Middle frontal gyrus (tissue), 1 donor: ENCODE measurements around the gene CBFB.

ENCODE experiments used
- DNase-seq: peaks from one replicate; pipeline ENCODE4 v3.0.0-alpha.2; 2015; ENCODE audit warnings: low spot score; ENCODE audit errors: extremely low spot score

Gene CBFB

DNA sequence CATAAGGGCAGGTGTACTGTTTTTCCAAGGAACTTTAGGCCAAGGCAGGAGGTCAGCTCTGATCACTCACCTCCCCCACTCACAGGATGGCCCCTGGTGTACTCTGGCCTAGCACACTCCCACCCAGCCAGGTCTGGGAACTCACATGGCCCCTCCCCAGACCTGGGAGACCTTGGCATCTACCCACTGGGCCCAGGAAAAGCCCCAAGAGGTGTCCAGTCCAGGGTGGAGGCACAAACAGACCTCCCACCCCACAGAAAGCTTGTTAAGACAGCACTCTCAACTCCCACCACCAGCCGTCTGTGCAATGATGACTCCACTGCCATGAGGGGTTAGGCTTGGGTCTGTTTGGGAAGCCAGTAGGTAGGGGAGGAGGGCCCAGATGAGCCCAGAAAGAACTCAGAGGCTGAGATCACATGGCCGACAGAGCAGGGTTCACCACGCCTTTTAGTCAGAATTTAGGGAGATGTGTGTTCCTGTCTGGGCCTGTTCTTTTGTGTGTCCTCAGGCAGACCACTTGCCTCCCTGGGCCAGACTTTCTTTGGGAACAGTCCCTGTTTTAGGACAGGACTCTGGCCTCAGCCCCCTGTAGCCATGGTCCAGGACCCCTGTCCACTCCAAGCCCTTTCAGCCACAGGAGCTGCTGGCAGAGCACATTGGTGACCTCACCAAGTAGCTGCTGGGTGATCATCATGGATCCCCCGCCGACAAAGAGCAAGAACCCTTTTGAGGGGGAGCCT is 12.1 kb upstream of the CBFB start:
- no peak for DNase-seq

DNA sequence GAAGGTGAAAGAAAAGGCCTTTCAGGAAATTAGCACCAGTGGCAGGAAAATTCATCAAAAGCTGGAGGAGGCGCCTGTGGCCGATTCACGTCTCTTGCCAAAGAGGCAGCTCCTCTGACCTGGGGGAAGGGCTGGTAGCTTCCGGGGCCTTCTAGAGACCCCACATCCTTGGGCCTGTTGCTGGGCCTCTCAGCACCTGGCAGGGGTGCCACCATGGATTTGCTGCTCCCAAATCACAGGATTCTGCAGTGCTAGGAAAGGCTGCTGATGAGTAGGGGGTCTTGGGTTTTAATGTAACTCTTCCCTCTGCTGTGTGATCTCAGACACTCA is 11.6 kb upstream of the CBFB start:
- DNase-seq, result no peak

DNA sequence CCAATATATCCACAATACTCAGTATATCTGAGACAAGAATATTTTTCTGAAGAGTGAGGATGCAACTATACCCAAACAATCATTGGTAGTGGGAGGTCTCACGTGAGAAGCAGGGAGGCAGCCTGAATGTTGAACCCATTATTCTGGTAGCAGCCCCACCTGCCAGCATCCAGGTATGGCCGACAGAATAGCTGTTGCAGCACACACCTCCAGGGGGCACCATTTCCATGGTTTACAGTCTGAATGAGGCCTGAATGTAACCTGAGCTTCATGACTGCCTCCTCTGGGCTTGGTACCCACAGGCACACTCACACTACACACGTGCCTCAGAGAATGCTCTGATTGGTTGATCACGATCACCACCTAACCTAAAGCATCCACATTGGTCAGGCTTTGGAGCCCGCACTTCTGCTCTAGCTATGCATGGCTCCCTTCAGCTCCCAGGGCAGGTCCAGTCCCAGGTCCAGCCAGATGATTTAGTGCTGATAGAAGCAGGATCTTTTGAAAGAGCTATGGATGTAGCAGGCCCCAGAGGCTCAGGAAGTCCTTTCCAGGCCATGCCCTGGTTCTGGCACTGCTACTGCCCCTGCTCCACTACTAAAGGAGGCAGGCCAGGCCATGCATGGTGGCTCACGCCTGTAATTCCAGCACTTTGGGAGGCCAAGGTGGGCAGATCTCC is 11.0 kb upstream of the CBFB start:
- no peak for DNase-seq

DNA sequence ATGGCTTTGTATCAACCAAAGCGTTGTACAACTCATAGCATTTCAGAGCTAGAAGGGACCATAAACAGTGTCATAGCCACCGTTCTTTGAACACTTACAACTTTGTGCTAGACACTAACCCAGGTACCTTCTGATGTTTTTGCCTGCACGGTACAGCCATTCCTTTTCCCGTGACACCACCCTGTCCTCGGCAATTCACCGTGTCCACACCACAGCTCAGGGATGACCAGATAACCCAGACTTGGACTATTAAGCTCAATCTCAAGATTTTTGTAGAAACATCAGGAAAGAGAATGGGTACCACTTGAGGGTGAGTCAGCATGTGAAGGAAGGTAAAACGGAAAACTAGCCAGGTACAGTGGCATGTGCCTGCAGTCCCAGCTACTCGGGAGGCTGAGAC is 9.8 kb upstream of the CBFB start:
- no peak for DNase-seq

DNA sequence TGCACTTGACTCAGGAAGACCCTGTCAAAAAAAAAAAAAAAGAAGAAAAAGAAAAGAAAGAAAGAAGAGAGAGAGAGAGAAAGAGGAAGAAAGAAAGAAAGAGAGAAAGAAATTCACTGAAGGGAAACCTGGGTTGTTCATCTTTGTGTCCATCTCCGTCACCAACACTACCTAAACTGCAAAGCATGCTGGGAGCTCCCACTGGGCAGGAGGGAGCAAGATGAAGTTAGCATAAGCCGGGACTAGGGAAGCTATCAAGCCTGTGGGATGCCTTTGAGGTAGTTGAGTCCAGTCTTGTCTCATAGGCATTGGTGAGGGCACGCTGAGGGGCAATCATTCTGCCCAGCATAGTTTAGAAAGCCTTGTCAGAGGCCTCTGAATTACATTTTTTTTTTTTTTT is 7.6 kb upstream of the CBFB start:
- no peak for DNase-seq

DNA sequence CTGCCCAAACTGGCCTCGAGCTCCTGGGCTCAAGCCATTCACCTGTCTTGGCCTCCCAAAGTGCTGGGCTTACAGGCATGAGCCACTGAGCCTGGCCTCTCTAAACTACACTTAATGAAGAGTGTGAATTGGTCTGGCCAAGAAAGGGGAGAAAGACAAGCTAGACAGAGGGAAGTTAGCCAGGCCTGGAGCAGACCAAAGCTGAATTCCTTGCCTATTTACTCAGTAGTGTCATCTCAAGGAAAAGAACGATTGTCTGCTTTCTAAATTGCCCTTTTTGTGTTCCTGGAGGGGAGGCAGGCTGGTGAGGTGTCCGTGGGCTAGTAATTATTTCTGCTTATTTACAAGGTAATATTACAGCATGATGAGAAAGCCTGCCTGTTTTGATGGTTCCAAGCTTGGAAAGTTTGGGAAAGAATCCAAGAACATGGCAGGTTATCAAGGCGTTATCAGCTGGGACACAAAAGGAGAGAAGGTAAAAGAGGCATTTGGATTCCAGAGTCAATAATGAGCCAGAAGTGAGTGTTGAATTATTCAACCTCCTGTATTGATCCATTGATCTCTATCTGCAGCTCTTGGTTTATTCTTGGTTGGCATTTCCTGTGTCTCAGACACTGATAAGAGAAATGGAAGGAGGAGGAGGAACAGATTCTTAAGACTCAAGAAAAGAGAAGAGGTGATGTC is 6.3 kb upstream of the CBFB start:
- DNase-seq, result no peak

DNA sequence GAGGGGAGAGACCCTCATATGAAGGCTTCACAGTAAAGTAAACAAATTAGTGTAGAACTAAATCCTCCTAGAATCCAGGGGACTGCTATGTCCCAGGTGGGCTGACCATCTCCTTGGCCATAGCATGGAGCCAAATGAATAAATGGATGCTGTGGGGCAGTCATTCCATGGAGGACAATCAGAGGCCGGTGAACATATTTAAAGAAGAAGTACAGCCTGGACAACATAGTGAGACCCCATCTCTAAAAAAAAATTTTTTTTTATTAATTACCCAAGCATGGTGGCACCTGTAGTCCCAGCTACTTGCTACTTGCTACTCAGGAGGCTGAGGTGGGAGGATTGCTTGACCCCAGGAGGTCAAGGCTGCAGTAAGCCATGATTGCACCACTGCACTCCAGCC is 5.3 kb upstream of the CBFB start:
- DNase-seq, result no peak

DNA sequence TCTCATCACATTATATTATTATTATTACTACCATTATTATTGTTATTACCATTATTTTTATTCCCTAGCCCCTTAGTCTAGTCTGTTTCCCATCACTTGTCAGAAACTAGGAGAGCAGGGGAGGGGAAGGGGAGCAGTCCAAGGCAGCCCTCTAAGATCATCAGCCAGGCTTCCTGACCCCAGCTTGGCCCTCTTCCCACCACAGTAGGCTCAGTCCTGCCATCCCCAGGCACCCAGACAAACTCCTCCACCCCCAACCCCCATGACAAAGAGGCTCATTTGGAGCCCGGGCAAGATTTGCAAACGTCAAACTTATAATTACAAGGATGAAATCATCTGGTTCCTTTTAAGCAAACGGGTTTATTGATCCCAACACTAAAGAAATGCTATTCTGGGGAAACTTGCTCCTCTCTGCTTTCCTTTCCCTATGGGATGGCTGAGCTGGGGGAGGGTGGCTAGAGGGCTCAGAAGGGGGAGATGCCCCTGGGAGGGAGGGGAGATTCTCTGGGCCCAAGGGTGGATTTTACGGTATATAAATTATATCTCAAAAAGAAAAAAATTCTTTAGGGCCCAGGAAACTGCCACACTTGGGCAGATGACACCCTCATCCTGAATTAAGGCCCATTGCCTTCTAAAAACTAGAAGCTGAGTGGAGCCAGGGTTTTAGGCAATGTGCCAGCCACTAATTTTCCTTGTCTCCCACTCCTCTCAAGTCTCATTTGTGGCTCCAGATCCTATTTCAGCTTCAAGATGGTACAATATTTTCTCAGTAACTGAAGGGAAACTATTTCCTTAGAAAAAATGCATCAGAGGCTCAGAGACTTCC is 4.4 kb upstream of the CBFB start:
- DNase-seq, result no peak

DNA sequence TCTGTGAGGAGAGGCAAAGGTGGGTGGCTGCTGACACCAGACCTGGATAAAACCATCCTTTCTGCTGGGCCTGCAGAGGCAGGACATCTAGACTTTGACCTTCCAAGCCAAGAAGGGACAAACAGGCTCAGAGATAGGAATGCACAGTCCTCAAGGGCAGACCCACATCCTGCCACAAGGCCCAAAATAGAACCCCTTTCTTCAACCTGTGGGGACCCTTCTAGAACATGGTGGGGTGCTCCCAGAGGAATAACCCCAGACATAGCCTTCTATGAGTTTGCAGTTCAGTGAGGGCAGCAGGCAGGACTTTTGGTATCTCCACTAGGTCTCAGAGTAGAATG is 3.8 kb upstream of the CBFB start:
- DNase-seq, result no peak

DNA sequence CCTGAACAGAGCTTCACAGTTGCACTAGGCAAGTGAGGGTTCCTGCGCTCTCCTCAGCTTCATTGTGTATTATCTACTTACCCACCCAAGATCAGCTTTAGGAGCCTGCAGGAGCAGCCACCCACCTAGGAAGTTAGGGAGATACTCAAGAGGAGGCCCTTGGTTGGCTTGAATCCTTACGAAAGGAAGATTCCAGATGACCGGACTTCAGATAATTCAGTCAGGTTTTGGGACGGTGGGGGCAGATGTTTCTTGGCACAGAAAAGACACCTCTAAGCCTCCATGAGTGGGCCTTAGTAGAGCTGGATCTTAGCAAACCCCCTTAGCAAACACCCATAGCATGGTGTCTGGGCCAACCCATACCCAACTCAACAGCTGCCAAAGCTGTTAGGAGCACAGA is 2.4 kb upstream of the CBFB start:
- DNase-seq, result no peak

DNA sequence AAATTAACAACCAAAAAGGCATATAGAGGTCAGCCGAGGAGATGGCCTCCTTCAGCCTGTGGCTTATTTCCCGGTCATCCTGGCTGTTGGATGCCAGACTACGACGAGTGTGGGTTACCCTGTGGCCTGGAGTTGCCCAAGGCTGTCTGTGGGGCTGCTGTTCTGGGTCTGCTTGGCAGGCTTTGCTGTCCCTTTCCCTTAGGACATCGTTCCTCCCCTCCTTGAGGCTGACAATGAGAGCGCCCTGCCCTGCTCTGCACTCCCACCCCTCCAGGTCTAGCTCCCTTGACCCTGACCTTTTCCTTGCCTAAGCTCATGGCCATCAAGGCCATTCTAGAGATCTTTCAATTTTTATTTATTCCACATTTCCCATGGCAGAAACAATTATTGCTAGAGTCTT is 1.9 kb upstream of the CBFB start:
- DNase-seq, result no peak

DNA sequence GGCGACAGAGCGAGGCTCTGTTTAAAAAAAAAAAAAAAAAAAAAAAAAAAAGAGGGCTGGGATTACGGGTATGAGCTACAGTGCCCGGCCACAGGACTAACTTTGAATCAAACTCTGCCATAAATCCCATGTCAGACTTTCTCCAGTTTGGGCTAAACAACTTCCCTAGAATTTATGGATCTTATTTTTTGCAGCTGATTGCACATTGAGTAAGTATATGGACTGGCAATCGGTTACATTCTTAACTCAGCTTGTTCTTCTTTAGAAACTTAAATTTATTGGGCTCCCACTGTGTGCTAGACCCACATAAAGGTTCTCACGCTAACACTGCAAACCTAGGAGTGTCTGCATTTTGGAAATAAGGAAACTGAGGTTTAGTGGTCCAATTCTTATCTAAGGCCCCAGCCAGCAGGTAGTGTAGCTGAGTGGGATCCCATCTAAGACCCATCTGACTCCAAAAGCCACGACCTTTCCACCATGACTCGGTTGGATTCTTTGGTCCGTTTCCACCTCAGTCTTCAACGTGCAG is 718 bp upstream of the CBFB start:
- DNase-seq, result no peak

DNA sequence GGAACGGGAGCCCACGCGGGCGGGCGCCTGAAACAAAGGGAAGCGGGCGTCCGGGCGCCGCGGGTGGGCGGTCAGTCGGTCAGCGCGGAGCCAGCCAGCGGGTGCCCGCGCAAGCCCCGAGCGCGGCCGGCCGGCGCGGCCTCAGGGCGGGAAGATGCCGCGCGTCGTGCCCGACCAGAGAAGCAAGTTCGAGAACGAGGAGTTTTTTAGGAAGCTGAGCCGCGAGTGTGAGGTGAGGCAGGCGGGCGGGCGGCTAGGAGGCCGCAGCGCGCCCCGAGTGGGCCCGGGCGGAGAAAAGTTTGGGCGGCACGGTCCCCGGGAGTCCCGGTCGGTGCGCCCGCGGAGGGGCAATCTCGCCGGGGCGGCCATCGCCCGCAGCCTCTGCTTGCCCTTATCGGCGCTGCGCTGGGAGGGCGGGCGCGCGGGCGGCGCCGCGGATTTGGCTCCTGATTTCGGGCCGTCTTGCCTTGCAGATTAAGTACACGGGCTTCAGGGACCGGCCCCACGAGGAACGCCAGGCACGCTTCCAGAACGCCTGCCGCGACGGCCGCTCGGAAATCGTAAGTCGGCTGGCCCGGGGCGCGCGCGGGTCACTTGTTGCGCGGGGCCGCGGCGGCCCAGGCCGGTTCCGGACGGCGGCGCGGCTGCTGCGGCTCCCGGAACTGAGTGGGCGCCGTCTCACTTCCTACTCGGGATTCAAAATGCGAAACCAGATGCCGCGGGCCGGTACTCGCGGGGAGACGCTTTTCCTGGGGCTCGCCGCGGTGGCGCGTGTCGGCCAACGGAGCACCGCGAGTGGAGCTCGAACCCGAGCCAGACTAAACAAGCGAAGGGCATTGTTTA is 526 bp downstream of the CBFB start:
- no peak for DNase-seq

DNA sequence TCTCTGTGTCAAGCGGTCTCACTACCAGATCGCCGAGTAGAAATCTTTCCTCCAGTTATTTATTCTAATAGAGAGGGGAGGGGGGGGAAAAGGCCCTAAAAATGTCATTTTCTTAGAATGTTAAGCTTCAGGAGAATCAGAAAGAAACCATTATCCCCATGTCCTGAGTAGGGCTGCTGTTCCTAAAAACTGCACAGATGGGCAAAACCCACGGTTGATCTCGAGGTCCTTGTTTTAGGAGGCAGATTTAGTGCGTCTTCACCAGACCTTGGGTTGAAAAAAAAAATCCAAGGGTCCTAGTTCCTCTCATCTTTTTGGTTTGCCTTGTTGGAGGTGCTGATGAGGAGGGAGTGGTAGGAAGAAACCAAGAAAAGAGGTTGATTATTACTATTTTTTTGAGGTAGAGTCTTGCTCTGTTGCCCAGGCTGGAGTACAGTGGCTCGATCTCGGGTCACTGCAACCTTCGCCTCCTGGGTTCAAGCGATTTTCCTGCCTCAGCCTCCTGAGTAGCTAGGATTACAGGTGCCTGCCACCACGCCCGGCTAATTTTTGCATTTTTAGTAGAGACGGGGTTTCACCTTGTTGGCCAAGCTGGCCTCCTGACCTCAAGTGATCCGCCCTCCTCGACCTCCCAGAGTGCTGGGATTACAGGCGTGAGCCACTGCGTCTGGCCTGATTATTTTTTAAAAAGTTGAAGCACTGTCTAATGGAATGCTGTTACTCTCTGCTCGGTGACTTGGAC is 1.4 kb downstream of the CBFB start:
- no peak for DNase-seq

DNA sequence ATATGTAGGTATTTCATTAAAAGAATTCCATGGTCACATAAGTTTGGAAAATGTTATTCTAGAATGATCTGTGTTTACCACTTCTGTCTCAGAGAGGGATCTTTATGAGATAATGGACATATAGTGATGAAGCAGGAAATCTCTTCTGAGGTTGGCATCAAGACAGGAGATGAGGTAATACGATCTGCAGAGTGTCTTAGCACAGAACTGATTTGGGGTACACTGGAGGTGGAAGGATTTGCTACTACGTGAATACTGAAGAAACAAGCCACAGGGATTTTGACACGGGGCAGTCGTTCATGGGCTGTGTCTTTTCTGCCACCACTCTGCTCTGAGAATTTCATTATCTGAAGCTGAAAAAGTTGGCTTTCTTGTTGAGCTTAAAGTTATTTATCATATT is 5.5 kb downstream of the CBFB start:
- no peak for DNase-seq

DNA sequence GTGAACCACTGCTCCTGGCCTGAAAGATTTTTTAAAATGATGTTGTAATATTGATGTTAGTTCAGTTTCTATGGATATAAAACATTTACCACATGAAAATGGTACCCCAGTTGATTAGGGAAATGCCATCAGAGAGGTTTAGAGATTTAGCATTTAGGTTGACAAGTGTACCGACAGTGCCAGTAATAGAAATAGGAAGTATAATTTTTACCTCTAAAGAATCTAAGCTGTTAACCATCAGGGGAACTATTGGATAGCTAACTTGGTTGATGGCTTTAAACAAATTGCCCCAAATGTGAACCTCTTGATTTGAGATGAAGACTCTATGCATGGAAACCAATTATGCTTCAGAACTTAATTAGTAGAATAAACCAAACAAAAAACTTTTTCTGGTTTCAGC is 6.4 kb downstream of the CBFB start:
- DNase-seq, result no peak

DNA sequence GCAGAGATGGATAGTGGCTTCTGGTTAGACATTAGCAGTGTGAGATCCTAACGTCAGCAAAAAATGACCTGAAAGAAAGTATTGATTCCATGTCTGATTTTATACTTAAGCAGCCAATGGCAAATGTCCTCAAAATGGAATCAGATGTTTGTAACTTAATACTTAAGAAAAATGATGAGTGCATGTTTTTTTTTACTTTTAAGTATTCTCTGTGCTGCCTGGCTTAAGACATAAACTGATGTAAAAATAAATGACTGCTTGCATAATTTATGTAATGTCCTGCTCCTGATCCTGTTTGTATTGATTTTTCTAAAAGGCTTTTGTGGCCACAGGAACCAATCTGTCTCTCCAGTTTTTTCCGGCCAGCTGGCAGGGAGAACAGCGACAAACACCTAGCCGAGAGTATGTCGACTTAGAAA is 7.4 kb downstream of the CBFB start:
- DNase-seq, result no peak

DNA sequence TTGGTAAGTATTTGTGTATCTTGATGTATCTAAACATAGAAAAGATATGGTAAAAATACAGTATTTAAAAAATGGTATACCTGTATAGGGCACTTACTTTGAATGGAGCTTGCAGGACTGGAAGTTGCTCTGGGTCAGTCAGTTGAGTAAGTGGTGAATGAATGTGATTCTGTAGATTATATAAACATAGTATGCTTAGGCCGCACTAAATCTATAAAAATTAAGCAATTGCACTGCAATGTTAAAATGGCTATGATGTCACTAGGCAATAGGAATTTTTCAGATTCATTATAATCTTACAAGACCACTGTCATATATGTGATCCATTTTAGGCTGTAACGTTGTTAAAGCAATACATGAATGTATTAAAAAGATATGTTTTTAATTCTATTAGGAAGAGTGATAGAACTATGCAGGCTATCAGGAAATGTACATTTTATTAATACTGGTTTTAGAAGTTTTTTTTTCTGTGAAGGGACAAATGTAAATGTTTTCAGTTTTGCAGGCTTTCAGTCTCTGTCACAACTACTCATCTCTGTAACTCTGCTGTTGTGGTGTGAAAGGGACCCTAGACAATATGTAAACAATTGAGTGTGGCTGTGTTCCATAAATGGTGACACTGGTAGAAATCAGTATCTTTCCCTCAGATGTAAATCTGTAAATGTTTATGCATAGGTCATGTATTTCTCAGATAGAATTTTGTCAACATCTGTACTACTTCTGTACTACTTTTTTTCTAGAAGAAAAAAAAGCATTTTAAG is 10.5 kb downstream of the CBFB start:
- no peak for DNase-seq

DNA sequence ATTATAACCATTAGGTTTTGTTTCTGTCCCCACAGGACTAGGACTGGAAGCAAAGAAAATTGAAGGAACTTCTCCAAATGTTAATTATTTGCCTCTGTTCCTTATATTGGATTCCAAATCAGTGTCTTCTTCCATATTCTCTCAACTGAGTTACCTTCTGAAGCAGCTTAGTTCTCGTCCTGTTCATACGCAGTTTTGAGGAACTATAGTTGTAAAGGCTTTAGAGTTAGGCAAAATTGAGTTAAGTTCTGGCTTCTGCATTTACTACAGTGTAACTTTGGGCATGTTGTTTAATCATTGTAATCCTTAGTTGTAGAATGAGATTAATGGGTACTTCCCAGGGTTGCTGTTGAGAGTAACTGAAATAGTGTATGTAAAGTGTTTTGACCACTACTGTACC is 11.2 kb downstream of the CBFB start:
- DNase-seq, result no peak

DNA sequence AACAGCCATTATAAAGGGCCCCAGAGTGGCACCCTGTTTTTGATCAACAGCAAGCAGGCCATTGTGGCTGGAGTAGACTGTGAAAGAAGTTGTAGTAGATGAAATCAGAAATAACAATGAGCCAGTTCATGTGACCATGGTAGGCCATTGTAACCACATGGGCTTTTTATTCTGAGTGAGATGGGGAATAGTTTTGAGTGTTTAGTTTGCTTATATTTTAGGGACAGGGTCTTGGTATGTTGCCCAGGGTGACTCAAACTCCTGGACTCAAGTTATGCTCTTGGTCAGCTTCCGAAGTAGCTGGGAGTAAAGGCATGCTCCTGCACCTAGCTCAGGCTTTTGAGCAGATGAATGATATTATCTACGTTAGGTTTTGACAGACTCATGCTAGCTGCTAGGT is 12.0 kb downstream of the CBFB start:
- DNase-seq, result no peak
